ENCODE data around the gene OR52N2.
A peak's percentile ranks its signal among the peaks of the same experiment; 100 is the strongest.

Gene OR52N2

GRCh38 chr11:5809122-5809519 is 397 bp downstream of the OR52N2 start:
- TF ChIP-seq ZNF174 (tag by site-specific recombination; IDR thresholded peaks at IDR 0.05) (no peak), ZSCAN23 (tag by site-specific recombination; IDR thresholded peaks at IDR 0.05) (no peak), MZF1 (tag by site-specific recombination; IDR thresholded peaks at IDR 0.05; ENCODE audit: borderline replicate concordance) (no peak), KLF16 (tag by site-specific recombination; IDR thresholded peaks at IDR 0.05) (no peak), PATZ1 (tag by site-specific recombination; IDR thresholded peaks at IDR 0.05) (no peak), REST (tag by site-specific recombination; IDR thresholded peaks at IDR 0.05) (no peak), ZNF571 (tag by site-specific recombination; IDR thresholded peaks at IDR 0.05) (no peak), BCL6B (tag by site-specific recombination; IDR thresholded peaks at IDR 0.05) (no peak), INSM2 (tag by site-specific recombination; IDR thresholded peaks at IDR 0.05) (no peak), ZNF266 (tag by site-specific recombination; IDR thresholded peaks at IDR 0.05; ENCODE audit: low read depth) (no peak)
- Histone ChIP-seq H3K4me1 (ENCODE audit: control insufficient read depth, insufficient read depth, low read length) (no peaks in the 10 kb centered on the region), H3K4me3 (ENCODE audit: low read depth, low read length) (peak overlapping the region; percentile 28), H3K36me3 (ENCODE audit: control insufficient read depth in 2 of 2, insufficient read depth in 1 of 2, low read length in 2 of 2) (no peaks in the 10 kb centered on the region), H3K9me3 (ENCODE audit: control insufficient read depth, insufficient read depth, low read depth, low read length) (no peaks in the 10 kb centered on the region), H3K27ac (ENCODE audit: extremely low read depth, low read depth, low read length) (no peak overlapping the region)
- POLR2A ChIA-PET = no interaction called here
- CTCF ChIA-PET = interaction anchor here (0.6 to 1.2 kb wide), 8 partner anchors 9 to 1298 kb away, joined by 3 to 12 read pairs (median 4); no protein-coding TSS in a partner anchor

- Histone ChIP-seq H3K4me1 (ENCODE audit: control insufficient read depth, insufficient read depth, low read length) (no peaks in the 10 kb centered on the region), H3K27ac (ENCODE audit: extremely low read depth, low read depth, low read length) (no peak overlapping the region), H3K4me3 (ENCODE audit: low read depth, low read length) (no peak overlapping the region), H3K36me3 (ENCODE audit: control insufficient read depth in 2 of 2, insufficient read depth in 1 of 2, low read length in 2 of 2) (no peaks in the 10 kb centered on the region), H3K9me3 (ENCODE audit: control insufficient read depth, insufficient read depth, low read depth, low read length) (no peaks in the 10 kb centered on the region)
- POLR2A ChIA-PET = no interaction called here
- CTCF ChIA-PET = interaction anchor here (0.6 to 1.2 kb wide), 9 partner anchors 10 to 1299 kb away, joined by 3 to 12 read pairs (median 3); no protein-coding TSS in a partner anchor
- TF ChIP-seq MYNN (tag by site-specific recombination; IDR thresholded peaks at IDR 0.05; ENCODE audit: borderline replicate concordance) (no peak), ZNF555 (tag by site-specific recombination; conservative IDR thresholded peaks at IDR 0.05) (no peak), ZNF629 (tag by site-specific recombination; IDR thresholded peaks at IDR 0.05) (no peak), EGR2 (tag by site-specific recombination; IDR thresholded peaks at IDR 0.05; ENCODE audit: low read depth) (no peak), ZNF394 (tag by site-specific recombination; IDR thresholded peaks at IDR 0.05; ENCODE audit: borderline replicate concordance) (no peak), ZNF18 (tag by site-specific recombination; IDR thresholded peaks at IDR 0.05) (no peak), ZNF473 (tag by site-specific recombination; IDR thresholded peaks at IDR 0.05) (no peak), ZNF660 (tag by site-specific recombination; IDR thresholded peaks at IDR 0.05) (no peak), SETDB1 (IDR thresholded peaks at IDR 0.05; ENCODE audit: insufficient read length, low read length) (no peak)
Measured at GRCh38 chr11:5809905-5810795, 1.4 kb downstream of the OR52N2 start.
